GM12878 (cell line): ENCODE results near the gene GLRX2. TPM values are rescaled to one million over a fixed set of nuclear protein-coding genes. Genes with fewer than 3 reads are reported as not detected.

Experiments
- ATAC-seq: fragments of 200-7000 bp; cut with Tn5 transposase; 3 replicates; pipeline ENCODE4 v1.9.1; 2020; ENCODE audit warnings: mild to moderate bottlenecking, moderate library complexity
- BruUV-seq: library from RNA; stranded (reverse); fragments of 400-500 nt; replicated peaks from 2 replicates; lab custom pipeline; 2021; lab: Mats Ljungman, UMichigan
- CTCF ChIA-PET: fragments of 300-600 bp; sonication (Branson Sonifier 250); formaldehyde crosslinking; extraction: SDS; loops from one replicate; lab custom pipeline; 2021; ENCODE audit warnings: inconsistent platforms; lab: Yijun Ruan, JAX
- POLR2A ChIA-PET: fragments of 350-600 bp; formaldehyde crosslinking; extraction: SDS; loops from one replicate; lab custom pipeline; 2021; ENCODE audit warnings: inconsistent platforms; lab: Charles Lee
- RAD21 ChIA-PET: fragments of 300-600 bp; sonication (Branson Sonifier 250); formaldehyde crosslinking; loops from one replicate; lab custom pipeline; 2023; ENCODE audit warnings: antibody characterized with exemption; ENCODE audit not compliant: unreplicated experiment; lab: Charles Lee
- SMC1A ChIA-PET: fragments of 300-600 bp; sonication (Branson Sonifier 250); formaldehyde crosslinking; loops from one replicate; lab custom pipeline; 2023; ENCODE audit not compliant: unreplicated experiment, uncharacterized antibody; lab: Charles Lee
- DNase-seq: peaks from one replicate; pipeline ENCODE4 v3.0.0-alpha.2; 2011; ENCODE audit warnings: low read depth, low spot score
- FAIRE-seq: peaks from 3 replicates; lab custom pipeline; 2011; peaks lifted over from hg19 to GRCh38; lab: Jason Lieb, UNC
- H2AFZ ChIP-seq: 2 replicates; pipeline ENCODE4 v1.6.0; 2011; ENCODE audit warnings: low read depth, low read length, control low read depth; ENCODE audit not compliant: control insufficient read depth
- H3K27ac ChIP-seq: 2 replicates; pipeline ENCODE4 v1.5.1; 2011; ENCODE audit warnings: control low read depth; ENCODE audit not compliant: control insufficient read depth, insufficient read depth
- H3K27me3 ChIP-seq, 2 experiments: replicated peaks in 1 of 2; 2 replicates each; pipeline versions ENCODE4 v1.6.0 to v1.6.1; 2011; ENCODE audit warnings: low read length in 1 of 2; ENCODE audit not compliant: control insufficient read depth in 2 of 2, insufficient read depth in 2 of 2
- H3K36me3 ChIP-seq, 2 experiments: 2 replicates each; pipeline ENCODE4 v1.5.1; 2011; ENCODE audit warnings: low read length in 1 of 2; ENCODE audit not compliant: control insufficient read depth in 2 of 2, insufficient read depth in 2 of 2
- H3K4me1 ChIP-seq: 2 replicates; pipeline ENCODE4 v1.6.1; 2011; ENCODE audit warnings: mild to moderate bottlenecking, low read length, moderate library complexity, mixed read lengths; ENCODE audit not compliant: control insufficient read depth, insufficient read depth
- H3K4me2 ChIP-seq: 2 replicates; pipeline ENCODE4 v1.6.0; 2011; ENCODE audit warnings: control low read depth; ENCODE audit not compliant: control insufficient read depth, insufficient read depth
- H3K4me3 ChIP-seq: fragments of 200-600 bp; sonication (generic); 2 replicates; pipeline ENCODE4 v1.5.1; 2016
- H3K79me2 ChIP-seq: 2 replicates; pipeline ENCODE4 v1.6.0; 2011; ENCODE audit warnings: low read length; ENCODE audit not compliant: control insufficient read depth, insufficient read depth
- H3K9ac ChIP-seq: 2 replicates; pipeline ENCODE4 v1.8.0; 2011; ENCODE audit warnings: low read length, control low read depth, mixed read lengths; ENCODE audit not compliant: control insufficient read depth, insufficient read depth
- H3K9me3 ChIP-seq: replicated peaks from 3 replicates; pipeline ENCODE4 v1.5.1; 2011; ENCODE audit warnings: mild to moderate bottlenecking, low read length; ENCODE audit not compliant: control insufficient read depth, insufficient read depth
- H4K20me1 ChIP-seq: 2 replicates; pipeline ENCODE4 v1.6.0; 2011; ENCODE audit not compliant: control insufficient read depth, insufficient read depth
- MTA3 ChIP-seq: IDR thresholded peaks from 2 replicates; pipeline ENCODE4 v1.6.1; 2012; ENCODE audit warnings: low read length, inconsistent platforms, borderline replicate concordance
- YBX1 ChIP-seq: fragments of 450-650 bp; IDR thresholded peaks from 2 replicates; pipeline ENCODE4 v1.6.1; 2016; ENCODE audit warnings: antibody characterized with exemption
- ZSCAN29 ChIP-seq: fragments of 450-650 bp; IDR thresholded peaks from 2 replicates; pipeline ENCODE4 v1.6.1; 2017; ENCODE audit warnings: mild to moderate bottlenecking, moderate library complexity
- in situ Hi-C: fragments of 300-500 bp; cut with MboI; formaldehyde crosslinking; loops from 9 replicates; pipeline ENCODE4 v1.14.3; 2018; ENCODE audit warnings: mixed read lengths
- intact Hi-C: fragments of 100-400 bp; cut with micrococcal nuclease; formaldehyde crosslinking; loops from one replicate; pipeline ENCODE4 v1.14.2; 2022; ENCODE audit not compliant: unreplicated experiment
- polyA plus RNA-seq, 11 experiments: library from polyadenylated mRNA; depleted of rRNA in 4 of 11; unstranded in 6 of 11; stranded (reverse) in 5 of 11; fragments of >200 nt; fragmentation: Nextera tagmentation in 4 of 11; fragmentation: Illumina TruSeq in 1 of 11; extraction: Ambion mirVana in 4 of 11; extraction: Trizol in 1 of 11; gene quantifications; 1 replicate in 1 of 11; 2 replicates in 10 of 11; pipeline versions ENCODE4 v1.2.1 to v1.2.3, GENCODE V29; 2011 to 2016; ENCODE audit warnings: inconsistent platforms in 2 of 11, missing spikeins in 2 of 11, low read depth in 1 of 11
- total RNA-seq, 4 experiments: library from RNA; depleted of rRNA in 3 of 4; stranded (reverse); fragments of >200 nt in 3 of 4; fragmentation: Illumina TruSeq in 1 of 4; extraction: Trizol in 1 of 4; gene quantifications; 2 replicates each; pipeline versions ENCODE4 v1.2.1 to v1.2.3, GENCODE V29; 2013 to 2021

The GLRX2 gene
- total and polyA plus RNA-seq, 10 of the 15 experiments (the other 5 are each of a cell fraction or from before 2014, with no cell fraction given) = 5.5 to 67.6 (median 16.6) TPM

GRCh38 chr1:193066606-193067005, 38.6 kb downstream of the GLRX2 start (continued):
- TF ChIP-seq MTA3 = 0 out of 2 replicates have a peak, but pooled peaks have one; percentile 31
- TF ChIP-seq YBX1 = no peak

- no peak for TF ChIP-seq ZSCAN29
- TF ChIP-seq, all 136 proteins: peak for 0
- no peaks in the 10 kb centered on the region for H3K27me3 ChIP-seq
- POLR2A ChIA-PET = interaction anchor here (0.7 kb wide), 1 partner anchor 15 kb away, joined by 3 read pairs; no protein-coding TSS in a partner anchor
- CTCF ChIA-PET = interaction anchor here (0.7 to 2.8 kb wide), 5 partner anchors 8 to 592 kb away, joined by 3 to 15 read pairs (median 6); partner anchors contain the start of genes CDC73, RO60 and UCHL5
- peaks cover 0 to 10% of the 10 kb centered on the region in 2 experiments; a peak in 2 of 4 replicates for H3K36me3 ChIP-seq
- no peaks in the 10 kb centered on the region; the same call in 2 of the 3 replicates for H3K9me3 ChIP-seq
- peak overlapping the region; percentile 76 for H3K4me2 ChIP-seq
- intact Hi-C loops = loop anchor here (2.0 kb wide), 2 partner anchors 39 to 57 kb away; partner anchors contain the start of genes CDC73 and GLRX2
- in situ Hi-C loops = no loop called here
- H3K4me3 ChIP-seq = peak overlapping the region; percentile 44; the same call in 1 of the 2 replicates
- ATAC-seq = no peak; the same call in 1 of the 3 replicates
- peak overlapping the region; percentile 78 for H3K27ac ChIP-seq
- no TSS peak for BruUV-seq
- no peak overlapping the region for H2AFZ ChIP-seq
- H3K4me1 ChIP-seq = peaks cover 36% of the 10 kb centered on the region
- no peak for DNase-seq
- H3K79me2 ChIP-seq = peaks cover 91% of the 10 kb centered on the region
- FAIRE-seq = no peak
- H4K20me1 ChIP-seq = no peaks in the 10 kb centered on the region
- SMC1A ChIA-PET = interaction anchor here (0.6 to 1.7 kb wide), 6 partner anchors 10 to 60 kb away, joined by 3 to 5 read pairs (median 3); no protein-coding TSS in a partner anchor
- H3K9ac ChIP-seq = peak overlapping the region; percentile 34; the same call in 1 of the 2 replicates
- RAD21 ChIA-PET = interaction anchor here (0.8 to 1.5 kb wide), 4 partner anchors 10 to 549 kb away, joined by 3 to 4 read pairs (median 4); no protein-coding TSS in a partner anchor
These were observed 39.3 kb downstream of the GLRX2 start for GRCh38 chr1:193065954-193066353.
